K562 (cell line): ENCODE results near the gene BTF3L4. TPM values are rescaled to one million over a fixed set of nuclear protein-coding genes. Genes with fewer than 3 reads are reported as not detected.

Experiments
- BACH1 ChIP-seq: fragments of 200-800 bp; sonication (Bioruptor generic); IDR thresholded peaks from 2 replicates; pipeline ENCODE4 v1.6.1; 2016; ENCODE audit warnings: missing genetic modification characterization, missing compliant biosample characterization
- LARP7 ChIP-seq: fragments of 450-650 bp; IDR thresholded peaks from 2 replicates; pipeline ENCODE4 v1.6.1; 2016
- MAZ ChIP-seq, 2 experiments: fragments of 450-650 bp in 1 of 2; sonication (generic) in 1 of 2; formaldehyde crosslinking; IDR thresholded peaks in 1 of 2; conservative IDR thresholded peaks in 1 of 2; 2 replicates each; pipeline versions ENCODE4 v1.4.0 to v1.5.0; 2020; ENCODE audit warnings: mild to moderate bottlenecking in 1 of 2, missing genetic modification reagents in 1 of 2
- NFRKB ChIP-seq: fragments of 450-650 bp; IDR thresholded peaks from 2 replicates; pipeline ENCODE4 v1.6.1; 2016; ENCODE audit warnings: low read depth
- PBX2 ChIP-seq, 2 experiments: IDR thresholded peaks in 1 of 2; conservative IDR thresholded peaks in 1 of 2; 2 replicates each; pipeline ENCODE4 v1.6.1; 2016; ENCODE audit warnings: low read depth in 2 of 2, mild to moderate bottlenecking in 1 of 2, missing compliant biosample characterization in 1 of 2, missing genetic modification characterization in 1 of 2, moderate library complexity in 1 of 2
- PKNOX1 ChIP-seq: fragments of 450-650 bp; IDR thresholded peaks from 2 replicates; pipeline ENCODE4 v1.6.1; 2016
- POLR2AphosphoS5 ChIP-seq: IDR thresholded peaks from 2 replicates; pipeline ENCODE4 v1.6.1; 2011; ENCODE audit warnings: mild to moderate bottlenecking, low read depth, low read length, moderate library complexity; ENCODE audit not compliant: control insufficient read depth, insufficient read depth
- RBM17 ChIP-seq: fragments of 200-400 bp; formaldehyde crosslinking; IDR thresholded peaks from 2 replicates; pipeline ENCODE4 v1.6.1; 2017; ENCODE audit warnings: low read depth, mild to moderate bottlenecking, low read length, borderline replicate concordance
- SRSF1 ChIP-seq: fragments of 200-400 bp; formaldehyde crosslinking; IDR thresholded peaks from 2 replicates; pipeline ENCODE4 v1.6.1; 2017; ENCODE audit warnings: mild to moderate bottlenecking, low read depth, low read length, moderate library complexity
- YBX1 ChIP-seq: fragments of 450-650 bp; IDR thresholded peaks from 2 replicates; pipeline ENCODE4 v1.7.1; 2016; ENCODE audit warnings: mild to moderate bottlenecking
- ZFP36 ChIP-seq: fragments of 150-350 bp; IDR thresholded peaks from 2 replicates; pipeline ENCODE4 v1.6.1; 2018; ENCODE audit warnings: low read length, low read depth; ENCODE audit not compliant: partially characterized antibody
- polyA plus RNA-seq, 8 experiments: library from polyadenylated mRNA; depleted of rRNA in 4 of 8; stranded (reverse) in 5 of 8; unstranded in 3 of 8; fragments of >200 nt; fragmentation: Nextera tagmentation in 2 of 8; fragmentation: Illumina TruSeq in 1 of 8; extraction: Ambion mirVana in 2 of 8; extraction: Trizol in 1 of 8; gene quantifications; 2 replicates each; pipeline versions ENCODE4 v1.2.1 to v1.2.3, GENCODE V29; 2011 to 2014; ENCODE audit warnings: inconsistent platforms in 1 of 8, missing spikeins in 1 of 8
- total RNA-seq, 7 experiments: library from RNA; depleted of rRNA in 6 of 7; stranded (reverse); fragments of >200 nt in 6 of 7; fragmentation: Illumina TruSeq in 2 of 7; extraction: Trizol in 2 of 7; gene quantifications; 2 replicates each; pipeline versions ENCODE4 v1.2.1 to v1.2.3, GENCODE V29; 2011 to 2021; ENCODE audit warnings: low replicate concordance in 1 of 7
- TF ChIP-seq, protein P1 (sequence below): fragments of 450-650 bp; formaldehyde crosslinking; IDR thresholded peaks from 2 replicates; pipeline ENCODE4 v1.4.0; 2020; ENCODE audit warnings: mild to moderate bottlenecking
- TF ChIP-seq, protein P2 (sequence below): sonication (generic); formaldehyde crosslinking; IDR thresholded peaks from 2 replicates; pipeline ENCODE4 v1.8.1; 2023; ENCODE audit warnings: mild to moderate bottlenecking, missing genetic modification reagents

BTF3L4 gene
- total and polyA plus RNA-seq, 9 of the 15 experiments (the other 6 are each of a cell fraction or from before 2014, with no cell fraction given): 40.1 to 106 (median 88.8) TPM

- TF ChIP-seq, protein P1, sequence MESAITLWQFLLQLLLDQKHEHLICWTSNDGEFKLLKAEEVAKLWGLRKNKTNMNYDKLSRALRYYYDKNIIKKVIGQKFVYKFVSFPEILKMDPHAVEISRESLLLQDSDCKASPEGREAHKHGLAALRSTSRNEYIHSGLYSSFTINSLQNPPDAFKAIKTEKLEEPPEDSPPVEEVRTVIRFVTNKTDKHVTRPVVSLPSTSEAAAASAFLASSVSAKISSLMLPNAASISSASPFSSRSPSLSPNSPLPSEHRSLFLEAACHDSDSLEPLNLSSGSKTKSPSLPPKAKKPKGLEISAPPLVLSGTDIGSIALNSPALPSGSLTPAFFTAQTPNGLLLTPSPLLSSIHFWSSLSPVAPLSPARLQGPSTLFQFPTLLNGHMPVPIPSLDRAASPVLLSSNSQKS (CRISPR knock-in tag): no peak
- TF ChIP-seq, protein P2, sequence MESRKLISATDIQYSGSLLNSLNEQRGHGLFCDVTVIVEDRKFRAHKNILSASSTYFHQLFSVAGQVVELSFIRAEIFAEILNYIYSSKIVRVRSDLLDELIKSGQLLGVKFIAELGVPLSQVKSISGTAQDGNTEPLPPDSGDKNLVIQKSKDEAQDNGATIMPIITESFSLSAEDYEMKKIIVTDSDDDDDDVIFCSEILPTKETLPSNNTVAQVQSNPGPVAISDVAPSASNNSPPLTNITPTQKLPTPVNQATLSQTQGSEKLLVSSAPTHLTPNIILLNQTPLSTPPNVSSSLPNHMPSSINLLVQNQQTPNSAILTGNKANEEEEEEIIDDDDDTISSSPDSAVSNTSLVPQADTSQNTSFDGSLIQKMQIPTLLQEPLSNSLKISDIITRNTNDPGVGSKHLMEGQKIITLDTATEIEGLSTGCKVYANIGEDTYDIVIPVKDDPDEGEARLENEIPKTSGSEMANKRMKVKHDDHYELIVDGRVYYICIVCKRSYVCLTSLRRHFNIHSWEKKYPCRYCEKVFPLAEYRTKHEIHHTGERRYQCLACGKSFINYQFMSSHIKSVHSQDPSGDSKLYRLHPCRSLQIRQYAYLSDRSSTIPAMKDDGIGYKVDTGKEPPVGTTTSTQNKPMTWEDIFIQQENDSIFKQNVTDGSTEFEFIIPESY (CRISPR knock-in tag): peak; percentile 45; the same call in 1 of the 2 replicates
- no peak for TF ChIP-seq YBX1
- no peak; the same call in 1 of the 2 replicates for TF ChIP-seq NFRKB
- TF ChIP-seq SRSF1: no peak
- peak in 1 of 2 experiments; percentile 82 for TF ChIP-seq MAZ (CRISPR knock-in tag; conservative IDR thresholded peaks at IDR 0.05 in 1 of 2, IDR thresholded peaks at IDR 0.05 in 1 of 2)
- no peak for TF ChIP-seq RBM17
- no peak for TF ChIP-seq ZFP36
- TF ChIP-seq BACH1 (tag): no peak; the same call in 1 of the 2 replicates
- TF ChIP-seq PBX2 (CRISPR knock-in tag; IDR thresholded peaks at IDR 0.05; ENCODE audit: low read depth): no peak
- TF ChIP-seq PBX2 (tag; conservative IDR thresholded peaks at IDR 0.05; ENCODE audit: low read depth): no peak
- peak; percentile 53; the same call in 1 of the 2 replicates for TF ChIP-seq PKNOX1
- TF ChIP-seq LARP7: no peak
- peak; percentile 90 for TF ChIP-seq POLR2AphosphoS5
Measured at GRCh38 chr1:52033190-52034049, 22.7 kb upstream of the BTF3L4 start, which contains the start of gene KTI12 (continued).
